GM13977 (cell line): Measurements from ENCODE around the gene PLXNA3.

Experiments used
- DNase-seq: peaks from one replicate; pipeline ENCODE4 v3.0.0; 2012; ENCODE audit warnings: low spot score
- CTCF ChIP-seq: IDR thresholded peaks from 2 replicates; pipeline ENCODE4 v1.5.1; 2012; ENCODE audit warnings: mild to moderate bottlenecking, control low read depth; ENCODE audit not compliant: insufficient read depth; ENCODE audit errors: extremely low read depth, missing control alignments
- in situ Hi-C: fragments of 300-500 bp; cut with MboI; formaldehyde crosslinking; loops from one replicate; pipeline ENCODE4 v1.12.0; 2022; ENCODE audit warnings: low sequenced_read_pairs, low pct_unique_long_range_greater_than_20kb, mixed read lengths, inconsistent platforms; ENCODE audit not compliant: unreplicated experiment

Gene PLXNA3

GRCh38 chrX:154440623-154441357, 17.3 kb upstream of the PLXNA3 start:
- no peak for TF ChIP-seq CTCF

GRCh38 chrX:154441564-154441963, 16.5 kb upstream of the PLXNA3 start:
- in situ Hi-C loops: no loop called here

More at GRCh38 chrX:154440623-154441357, 17.3 kb upstream of the PLXNA3 start:
- no peak for DNase-seq
- in situ Hi-C loops: no loop called here

GRCh38 chrX:154441984-154442707, 15.9 kb upstream of the PLXNA3 start:
- in situ Hi-C loops: no loop called here
- TF ChIP-seq CTCF: no peak
- DNase-seq: no peak

More at GRCh38 chrX:154441564-154441963, 16.5 kb upstream of the PLXNA3 start:
- no peak for TF ChIP-seq CTCF
- no peak for DNase-seq

- in situ Hi-C loops: no loop called here
- no peak for TF ChIP-seq CTCF
- no peak for DNase-seq
These were observed 14.6 kb upstream of the PLXNA3 start for GRCh38 chrX:154443479-154443910.

GRCh38 chrX:154443992-154444754, 13.9 kb upstream of the PLXNA3 start, which contains the start of gene FAM50A:
TSS of gene FAM50A (plus strand) at chrX:154444141. CDS start at chrX:154444236, 95 bp downstream.
- in situ Hi-C loops: no loop called here
- DNase-seq: peak; percentile 93
- TF ChIP-seq CTCF: no peak

GRCh38 chrX:154444755-154445246, 13.3 kb upstream of the PLXNA3 start:
- no peak for DNase-seq
- in situ Hi-C loops: no loop called here
- no peak for TF ChIP-seq CTCF
